ENCODE measurements around the gene GPD1.
"Not testable (repeated sequence)": the region's sequence is repeated elsewhere in the genome, so short reads cannot be mapped to it uniquely, and the experiment has no call there.

The GPD1 gene

DNA sequence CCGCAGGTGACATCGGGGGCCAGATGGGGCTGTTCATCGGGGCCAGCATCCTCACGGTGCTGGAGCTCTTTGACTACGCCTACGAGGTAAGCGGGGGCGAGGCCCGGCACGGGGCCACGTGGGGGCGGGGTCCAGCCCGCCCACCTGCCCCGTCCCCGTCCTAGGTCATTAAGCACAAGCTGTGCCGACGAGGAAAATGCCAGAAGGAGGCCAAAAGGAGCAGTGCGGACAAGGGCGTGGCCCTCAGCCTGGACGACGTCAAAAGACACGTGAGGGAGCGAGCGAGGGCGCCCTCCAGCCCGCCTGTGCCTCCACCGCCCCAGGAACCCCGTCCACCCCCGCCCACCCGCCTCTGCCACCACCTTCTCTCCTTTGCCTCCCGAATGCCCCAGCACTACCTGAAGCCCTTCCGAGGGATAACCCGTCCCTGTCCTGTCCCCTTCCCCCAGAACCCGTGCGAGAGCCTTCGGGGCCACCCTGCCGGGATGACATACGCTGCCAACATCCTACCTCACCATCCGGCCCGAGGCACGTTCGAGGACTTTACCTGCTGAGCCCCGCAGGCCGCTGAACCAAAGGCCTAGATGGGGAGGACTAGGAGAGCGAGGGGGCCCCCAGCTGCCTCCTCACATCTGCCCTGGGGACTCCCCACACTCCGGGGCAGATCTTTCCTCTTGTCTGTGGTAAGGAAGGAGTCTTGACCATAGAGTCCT is 22.6 kb upstream of the GPD1 start:
- TF ChIP-seq, protein P1, sequence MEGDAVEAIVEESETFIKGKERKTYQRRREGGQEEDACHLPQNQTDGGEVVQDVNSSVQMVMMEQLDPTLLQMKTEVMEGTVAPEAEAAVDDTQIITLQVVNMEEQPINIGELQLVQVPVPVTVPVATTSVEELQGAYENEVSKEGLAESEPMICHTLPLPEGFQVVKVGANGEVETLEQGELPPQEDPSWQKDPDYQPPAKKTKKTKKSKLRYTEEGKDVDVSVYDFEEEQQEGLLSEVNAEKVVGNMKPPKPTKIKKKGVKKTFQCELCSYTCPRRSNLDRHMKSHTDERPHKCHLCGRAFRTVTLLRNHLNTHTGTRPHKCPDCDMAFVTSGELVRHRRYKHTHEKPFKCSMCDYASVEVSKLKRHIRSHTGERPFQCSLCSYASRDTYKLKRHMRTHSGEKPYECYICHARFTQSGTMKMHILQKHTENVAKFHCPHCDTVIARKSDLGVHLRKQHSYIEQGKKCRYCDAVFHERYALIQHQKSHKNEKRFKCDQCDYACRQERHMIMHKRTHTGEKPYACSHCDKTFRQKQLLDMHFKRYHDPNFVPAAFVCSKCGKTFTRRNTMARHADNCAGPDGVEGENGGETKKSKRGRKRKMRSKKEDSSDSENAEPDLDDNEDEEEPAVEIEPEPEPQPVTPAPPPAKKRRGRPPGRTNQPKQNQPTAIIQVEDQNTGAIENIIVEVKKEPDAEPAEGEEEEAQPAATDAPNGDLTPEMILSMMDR (IDR thresholded peaks at IDR 0.05; ENCODE audit: low read depth, low read length) = no peak
- no peak overlapping the region for H3K4me3 ChIP-seq (replicated peaks in 1 of 2; ENCODE audit: low read depth in 2 of 2, low read length in 2 of 2)
- DNase-seq (ENCODE audit: low read depth in 2 of 2) = no peak

GRCh38 chr12:50082644-50083043 is 21.2 kb upstream of the GPD1 start:
- DNase-seq (ENCODE audit: low read depth in 2 of 2) = no peak
- H3K4me3 ChIP-seq (replicated peaks in 1 of 2; ENCODE audit: low read depth in 2 of 2, low read length in 2 of 2) = no peak overlapping the region
- TF ChIP-seq, protein P1 (IDR thresholded peaks at IDR 0.05; ENCODE audit: low read depth, low read length) = no peak

DNA sequence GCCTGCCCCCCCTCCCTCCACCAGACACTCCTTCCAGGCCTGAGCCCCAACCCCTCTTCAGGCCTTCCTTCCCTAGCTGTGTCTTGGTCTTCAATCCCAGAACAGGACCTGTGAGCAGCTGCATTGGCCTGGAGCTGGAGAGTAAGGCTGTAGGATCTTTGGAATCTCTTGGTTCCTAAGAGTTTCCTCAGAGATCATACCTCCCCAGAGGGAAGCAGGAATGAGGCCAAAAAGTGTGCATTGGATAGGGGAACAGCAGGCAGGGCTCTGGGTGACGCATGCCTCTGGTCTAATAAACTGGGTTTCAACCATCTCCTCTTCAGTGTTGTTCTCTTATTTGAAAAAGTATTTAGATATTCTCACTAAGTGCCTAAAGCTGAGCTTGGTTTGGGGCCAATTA is 20.5 kb upstream of the GPD1 start:
- no peak for DNase-seq (ENCODE audit: low read depth in 2 of 2)
- H3K4me3 ChIP-seq (replicated peaks in 1 of 2; ENCODE audit: low read depth in 2 of 2, low read length in 2 of 2) = no peak overlapping the region
- TF ChIP-seq, protein P1 (IDR thresholded peaks at IDR 0.05; ENCODE audit: low read depth, low read length) = no peak

DNA sequence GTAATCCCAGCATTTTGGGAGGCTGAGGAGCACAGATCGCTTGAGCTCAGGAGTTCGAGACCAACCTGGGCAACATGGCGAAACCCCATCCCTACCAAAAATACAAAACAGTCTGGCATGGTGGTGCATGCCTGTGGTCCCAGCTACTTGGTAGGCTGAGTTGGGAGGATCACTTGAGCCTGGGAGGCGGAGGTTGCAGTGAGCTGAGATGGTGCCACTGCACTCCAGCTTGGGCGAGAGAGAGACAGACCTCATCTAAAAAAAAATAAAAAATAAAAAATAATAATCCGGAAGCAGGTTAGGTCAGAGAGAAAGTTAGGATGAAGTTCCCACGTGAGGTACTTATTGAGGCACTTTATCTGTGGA is 19.4 kb upstream of the GPD1 start:
- not testable (repeated sequence) for DNase-seq (ENCODE audit: low read depth in 2 of 2)
- H3K4me3 ChIP-seq (replicated peaks in 1 of 2; ENCODE audit: low read depth in 2 of 2, low read length in 2 of 2) = peak overlapping the region; percentile 68 to 70

GRCh38 chr12:50084775-50085614 is 18.8 kb upstream of the GPD1 start, which contains the start of gene SMARCD1:
SMARCD1 (plus strand) TSS chr12:50085342; CDS start chr12:50085370, 28 bp downstream.
- TF ChIP-seq, protein P1 (IDR thresholded peaks at IDR 0.05; ENCODE audit: low read depth, low read length) = peak; percentile 31
- peak within 1 kb of the TSS; percentile 68 to 70 for H3K4me3 ChIP-seq (replicated peaks in 1 of 2; ENCODE audit: low read depth in 2 of 2, low read length in 2 of 2)
- DNase-seq (ENCODE audit: low read depth in 2 of 2) = peak; percentile 89 to 95

- no peak for DNase-seq (ENCODE audit: low read depth in 2 of 2)
- peak overlapping the region; percentile 68 to 70 for H3K4me3 ChIP-seq (replicated peaks in 1 of 2; ENCODE audit: low read depth in 2 of 2, low read length in 2 of 2)
- TF ChIP-seq, protein P1 (IDR thresholded peaks at IDR 0.05; ENCODE audit: low read depth, low read length) = no peak
These were observed 18.2 kb upstream of the GPD1 start for GRCh38 chr12:50085615-50086072.

DNA sequence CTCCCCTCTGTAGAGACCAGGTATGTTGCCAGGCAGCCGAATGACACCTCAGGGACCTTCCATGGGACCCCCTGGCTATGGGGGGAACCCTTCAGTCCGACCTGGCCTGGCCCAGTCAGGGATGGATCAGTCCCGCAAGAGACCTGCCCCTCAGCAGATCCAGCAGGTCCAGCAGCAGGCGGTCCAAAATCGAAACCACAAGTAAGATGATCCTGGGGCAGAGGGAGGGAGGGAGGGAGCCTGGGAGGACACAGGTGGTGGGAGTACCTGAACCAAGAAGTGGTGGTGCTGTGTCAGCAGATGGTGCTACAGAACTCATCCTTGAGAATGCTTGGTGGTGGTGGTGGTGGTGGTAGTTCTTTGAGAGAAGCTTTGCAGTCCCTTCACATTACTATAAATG is 17.7 kb upstream of the GPD1 start:
- DNase-seq (ENCODE audit: low read depth in 2 of 2) = no peak
- peak overlapping the region; percentile 68 to 70 for H3K4me3 ChIP-seq (replicated peaks in 1 of 2; ENCODE audit: low read depth in 2 of 2, low read length in 2 of 2)

More for the DNA sequence above, 17.7 kb upstream of the GPD1 start:
- TF ChIP-seq, protein P1 (IDR thresholded peaks at IDR 0.05; ENCODE audit: low read depth, low read length) = no peak
